Right atrium auricular region (tissue), 2 donors: ENCODE data around the gene PTPRN2. TPM values are rescaled to one million over a fixed set of nuclear protein-coding genes. Genes with fewer than 3 reads are reported as not detected.

ENCODE experiments used
- DNase-seq: peaks from one replicate; pipeline ENCODE4 v3.0.0-alpha.2; 2019; ENCODE audit warnings: low spot score
- H3K27ac ChIP-seq, 2 donors: fragments of 200-600 bp; sonication (generic); 1 replicate in 1 of 2; 2 replicates in 1 of 2; pipeline ENCODE4 v1.5.1; 2016 to 2019
- H3K27me3 ChIP-seq, 2 donors: fragments of 200-600 bp; sonication (generic); one replicate each; pipeline versions ENCODE4 v1.5.1 to v1.6.0; 2017 to 2019
- H3K36me3 ChIP-seq: fragments of 200-600 bp; sonication (generic); one replicate; pipeline ENCODE4 v1.5.1; 2016
- H3K4me1 ChIP-seq, 2 donors: fragments of 200-600 bp; sonication (generic); one replicate each; pipeline versions ENCODE4 v1.5.1 to v1.6.0; 2017 to 2019
- H3K4me3 ChIP-seq, 2 donors: fragments of 200-600 bp; sonication (generic); 1 replicate in 1 of 2; 2 replicates in 1 of 2; pipeline ENCODE4 v1.5.1; 2017 to 2019; ENCODE audit warnings: mild to moderate bottlenecking in 1 of 2, moderate library complexity in 1 of 2
- H3K9me3 ChIP-seq, 2 donors: fragments of 200-600 bp; sonication (generic); one replicate each; pipeline ENCODE4 v1.5.1; 2019
- total RNA-seq, 2 donors: library from RNA; depleted of rRNA; stranded (reverse); fragments of >200 nt; gene quantifications; one replicate each; pipeline ENCODE4 v1.1.0, GENCODE V29; 2016
- TF ChIP-seq, protein P1 (sequence below), 2 donors: fragments of 200-600 bp; sonication (generic); IDR thresholded peaks; one replicate each; pipeline ENCODE4 v1.5.1; 2019; ENCODE audit warnings: antibody characterized with exemption in 2 of 2

The PTPRN2 gene
- total RNA-seq, 2 donors from 2014 or later: 2.6 to 2.7 TPM

DNA sequence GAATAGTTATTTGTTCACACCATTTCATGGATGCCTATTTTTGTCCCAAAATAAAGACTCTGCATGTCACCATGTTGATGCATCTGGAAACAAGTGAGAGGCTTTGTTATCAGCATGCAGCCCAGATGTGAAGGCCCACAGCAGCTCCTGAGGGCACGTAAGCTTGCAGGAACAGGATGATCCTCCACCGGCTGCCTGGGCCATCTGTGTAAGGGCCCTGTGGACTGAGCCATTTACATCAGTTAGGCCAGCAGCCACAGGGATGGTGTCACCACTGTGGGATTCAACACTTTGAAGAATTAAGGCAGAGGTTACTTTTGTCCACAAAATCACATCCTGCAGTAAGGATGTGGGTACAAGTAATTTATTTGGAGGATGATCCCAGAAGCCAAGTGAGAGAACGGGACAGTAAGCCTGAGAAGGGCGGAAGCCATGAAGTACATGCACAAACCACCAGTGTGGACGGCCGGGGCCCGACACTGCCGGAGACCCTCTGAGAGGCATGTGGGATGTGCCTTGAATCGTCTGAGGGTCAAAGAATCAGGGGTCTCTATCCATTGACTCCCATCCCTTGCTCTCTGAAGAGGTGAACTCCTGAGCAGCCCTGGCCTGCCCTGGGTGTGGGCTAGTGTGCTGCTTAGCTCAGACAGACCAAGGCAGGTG lies 641.1 kb downstream of the PTPRN2 start:
- Histone ChIP-seq H3K27me3 (no peaks in the 10 kb centered on the region), H3K4me3 (no peak overlapping the region), H3K36me3 (no peaks in the 10 kb centered on the region), H3K27ac (no peak overlapping the region), H3K9me3 (peaks cover 0 to 19% of the 10 kb centered on the region in 2 donors), H3K4me1 (no peaks in the 10 kb centered on the region)
- TF ChIP-seq, protein P1, sequence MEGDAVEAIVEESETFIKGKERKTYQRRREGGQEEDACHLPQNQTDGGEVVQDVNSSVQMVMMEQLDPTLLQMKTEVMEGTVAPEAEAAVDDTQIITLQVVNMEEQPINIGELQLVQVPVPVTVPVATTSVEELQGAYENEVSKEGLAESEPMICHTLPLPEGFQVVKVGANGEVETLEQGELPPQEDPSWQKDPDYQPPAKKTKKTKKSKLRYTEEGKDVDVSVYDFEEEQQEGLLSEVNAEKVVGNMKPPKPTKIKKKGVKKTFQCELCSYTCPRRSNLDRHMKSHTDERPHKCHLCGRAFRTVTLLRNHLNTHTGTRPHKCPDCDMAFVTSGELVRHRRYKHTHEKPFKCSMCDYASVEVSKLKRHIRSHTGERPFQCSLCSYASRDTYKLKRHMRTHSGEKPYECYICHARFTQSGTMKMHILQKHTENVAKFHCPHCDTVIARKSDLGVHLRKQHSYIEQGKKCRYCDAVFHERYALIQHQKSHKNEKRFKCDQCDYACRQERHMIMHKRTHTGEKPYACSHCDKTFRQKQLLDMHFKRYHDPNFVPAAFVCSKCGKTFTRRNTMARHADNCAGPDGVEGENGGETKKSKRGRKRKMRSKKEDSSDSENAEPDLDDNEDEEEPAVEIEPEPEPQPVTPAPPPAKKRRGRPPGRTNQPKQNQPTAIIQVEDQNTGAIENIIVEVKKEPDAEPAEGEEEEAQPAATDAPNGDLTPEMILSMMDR (IDR thresholded peaks at IDR 0.05): no peak
- no peak for DNase-seq

DNA sequence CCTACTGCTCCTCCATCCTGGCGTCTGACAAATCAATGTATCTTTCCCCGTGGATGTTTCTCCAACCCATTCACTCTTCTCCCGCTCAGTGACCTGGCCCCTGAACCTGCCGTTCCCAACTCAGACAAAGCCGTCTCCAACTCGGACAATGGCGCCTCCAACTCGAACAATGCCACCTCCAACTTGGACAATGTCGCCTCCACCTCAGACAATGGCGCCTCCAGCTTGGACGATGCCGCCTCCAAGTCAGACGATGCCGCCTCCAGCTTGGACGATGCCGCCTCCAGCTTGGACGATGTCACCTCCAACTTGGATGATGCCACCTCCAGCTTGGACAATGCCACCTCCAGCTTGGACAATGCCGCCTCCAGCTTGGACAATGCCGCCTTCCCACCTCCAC lies 642.2 kb downstream of the PTPRN2 start:
- Histone ChIP-seq H3K4me3 (no peak overlapping the region), H3K27ac (no peak overlapping the region), H3K27me3 (no peaks in the 10 kb centered on the region), H3K9me3 (peaks cover 0 to 19% of the 10 kb centered on the region in 2 donors), H3K4me1 (no peaks in the 10 kb centered on the region), H3K36me3 (no peaks in the 10 kb centered on the region)
- DNase-seq: no peak
- TF ChIP-seq, protein P1 (IDR thresholded peaks at IDR 0.05): no peak

DNA sequence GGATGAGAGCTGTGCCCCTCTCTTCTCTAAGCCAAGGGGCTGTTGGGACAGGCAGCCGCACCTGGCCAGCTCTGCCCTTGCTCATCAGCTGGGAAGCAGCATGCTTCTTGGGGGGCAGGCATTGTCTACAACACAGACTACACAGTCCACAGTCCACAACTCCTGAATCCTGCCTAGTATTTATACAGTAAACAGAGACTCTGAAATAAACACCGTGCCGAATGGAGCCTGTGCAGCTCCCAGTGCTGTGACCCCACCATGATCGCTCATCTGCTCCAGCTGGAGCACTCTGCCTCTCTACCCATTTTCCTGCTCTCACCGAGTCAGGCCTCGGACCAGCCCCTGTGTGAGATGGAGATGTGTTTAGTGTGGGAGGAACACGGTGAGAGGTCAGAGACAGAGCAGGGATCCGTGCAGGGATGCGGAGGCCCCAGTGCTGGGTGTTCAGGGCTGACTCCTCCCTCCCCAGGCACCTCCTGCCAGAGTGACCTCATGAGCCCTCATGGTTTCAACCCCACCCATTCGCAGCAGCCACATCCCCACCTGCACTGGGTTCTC lies 642.8 kb downstream of the PTPRN2 start:
- TF ChIP-seq, protein P1 (IDR thresholded peaks at IDR 0.05): no peak
- no peak for DNase-seq

DNA sequence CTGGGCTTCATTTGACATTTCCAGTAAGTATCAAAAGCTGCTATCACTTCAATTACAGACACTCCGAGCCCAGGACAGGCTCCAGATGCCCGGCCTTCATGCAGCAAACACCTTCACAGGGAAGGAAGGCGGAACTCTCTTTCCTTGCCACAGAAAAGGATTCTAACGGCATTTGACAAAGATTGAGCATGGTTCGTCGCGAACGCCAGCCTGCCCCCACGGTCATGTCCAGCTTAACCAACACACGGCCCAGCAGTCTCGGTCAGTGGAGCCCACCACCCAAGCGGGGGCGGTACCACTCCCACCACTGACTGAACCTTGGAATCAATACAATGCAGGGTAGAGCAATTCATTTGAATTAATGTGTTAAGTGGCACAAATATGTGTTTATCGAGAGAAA lies 643.6 kb downstream of the PTPRN2 start:
- no peak overlapping the region for H3K27ac ChIP-seq
- TF ChIP-seq, protein P1 (IDR thresholded peaks at IDR 0.05): no peak
- no peak overlapping the region for H3K4me3 ChIP-seq
- peaks cover 0 to 19% of the 10 kb centered on the region in 2 donors for H3K9me3 ChIP-seq
- no peak for DNase-seq
- no peaks in the 10 kb centered on the region for H3K4me1 ChIP-seq
- no peaks in the 10 kb centered on the region for H3K27me3 ChIP-seq
- H3K36me3 ChIP-seq: no peaks in the 10 kb centered on the region

More for the DNA sequence above, 642.8 kb downstream of the PTPRN2 start:
- Histone ChIP-seq H3K4me3 (no peak overlapping the region), H3K9me3 (peaks cover 0 to 19% of the 10 kb centered on the region in 2 donors), H3K27ac (no peak overlapping the region), H3K27me3 (no peaks in the 10 kb centered on the region), H3K36me3 (no peaks in the 10 kb centered on the region), H3K4me1 (no peaks in the 10 kb centered on the region)

DNA sequence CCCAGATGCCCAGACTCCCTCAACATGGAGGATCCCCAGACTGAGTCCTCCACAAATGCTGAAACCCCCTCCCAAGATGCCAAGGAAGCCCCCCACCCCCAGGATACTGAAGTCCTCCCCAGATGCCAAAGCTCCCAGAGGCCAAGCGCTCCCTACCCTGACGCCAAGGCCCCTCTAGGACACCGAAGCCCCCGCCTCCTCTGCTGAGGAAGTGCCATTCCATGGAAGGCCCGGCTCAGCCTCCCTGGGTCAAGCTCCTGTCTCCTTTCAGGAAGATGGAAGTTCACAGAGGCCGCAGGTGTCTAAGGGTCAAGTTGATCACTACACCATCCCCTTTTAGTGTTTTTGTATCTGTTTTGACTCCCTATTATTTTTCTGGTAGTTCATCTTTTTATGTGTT lies 644.1 kb downstream of the PTPRN2 start:
- no peak for DNase-seq
- no peak overlapping the region for H3K27ac ChIP-seq

More for the DNA sequence above, 644.1 kb downstream of the PTPRN2 start:
- H3K36me3 ChIP-seq: no peaks in the 10 kb centered on the region
- H3K27me3 ChIP-seq: no peaks in the 10 kb centered on the region
- H3K4me1 ChIP-seq: no peaks in the 10 kb centered on the region
- H3K9me3 ChIP-seq: peaks cover 0 to 19% of the 10 kb centered on the region in 2 donors
- no peak overlapping the region for H3K4me3 ChIP-seq
- TF ChIP-seq, protein P1 (IDR thresholded peaks at IDR 0.05): no peak
